Thyroid gland (tissue), 4 donors: ENCODE measurements around the gene TGFBR3.

Source experiments
- CTCF ChIP-seq, 6 experiments: fragments of 200-600 bp in 3 of 6; fragments of 450-650 bp in 3 of 6; sonication (generic) in 3 of 6; IDR thresholded peaks; one replicate each; pipeline ENCODE4 v1.5.1; 2016 to 2019; ENCODE audit warnings: antibody characterized with exemption in 6 of 6, mild to moderate bottlenecking in 2 of 6, inconsistent platforms in 1 of 6, moderate library complexity in 1 of 6
- POLR2A ChIP-seq, 2 donors: fragments of 450-650 bp; IDR thresholded peaks; one replicate each; pipeline ENCODE4 v1.6.1; 2017; ENCODE audit warnings: antibody characterized with exemption in 2 of 2, mild to moderate bottlenecking in 2 of 2, moderate library complexity in 1 of 2

GRCh38 chr1:91752324-91752723 lies 133.6 kb downstream of the TGFBR3 start:
- TF ChIP-seq CTCF (IDR thresholded peaks at IDR 0.05): no peak
- TF ChIP-seq POLR2A (IDR thresholded peaks at IDR 0.05): no peak
